Ectodermal cell (in vitro differentiated cells): Measurements from ENCODE around the gene INPP4B.

Experiments used
- H3K27ac ChIP-seq: 2 replicates; pipeline ENCODE4 v1.7.0; 2013; ENCODE audit warnings: mild to moderate bottlenecking, low read depth, low read length; ENCODE audit not compliant: insufficient read depth, poor library complexity, severe bottlenecking
- H3K27me3 ChIP-seq: 2 replicates; pipeline ENCODE4 v1.7.0; 2013; ENCODE audit warnings: mild to moderate bottlenecking, low read length; ENCODE audit not compliant: insufficient read depth, control insufficient read depth, poor library complexity, severe bottlenecking
- H3K36me3 ChIP-seq: one replicate; pipeline ENCODE4 v1.7.0; 2013; ENCODE audit warnings: low read length; ENCODE audit not compliant: control insufficient read depth, insufficient read depth
- H3K4me1 ChIP-seq: one replicate; pipeline ENCODE4 v1.7.0; 2013; ENCODE audit warnings: low read length; ENCODE audit not compliant: control insufficient read depth, insufficient read depth
- H3K4me3 ChIP-seq: 2 replicates; pipeline ENCODE4 v1.7.0; 2013; ENCODE audit warnings: low read depth, low read length, control low read depth; ENCODE audit not compliant: insufficient read depth
- H3K9me3 ChIP-seq: 2 replicates; pipeline ENCODE4 v1.7.0; 2013; ENCODE audit warnings: mild to moderate bottlenecking, low read length, moderate library complexity; ENCODE audit not compliant: control insufficient read depth
- WGBS, 2 experiments: methylation state at CpG; one replicate each; pipeline ENCODE4 v1.1.7; 2013; ENCODE audit warnings: missing lambda C conversion rate in 2 of 2; 5-methylcytosine and 5-hydroxymethylcytosine counted together

Gene INPP4B

GRCh38 chr4:142211444-142211843, 634.7 kb downstream of the INPP4B start:
- Histone ChIP-seq H3K4me1 (no peaks in the 10 kb centered on the region), H3K9me3 (no peaks in the 10 kb centered on the region), H3K4me3 (no peak overlapping the region), H3K27me3 (no peaks in the 10 kb centered on the region), H3K27ac (no peak overlapping the region), H3K36me3 (no peaks in the 10 kb centered on the region)
- 100% methylated on average over 1 of the region's 1 CpG for WGBS, 2 experiments

GRCh38 chr4:142203505-142203904, 642.6 kb downstream of the INPP4B start:
- no peaks in the 10 kb centered on the region for H3K4me1 ChIP-seq
- H3K4me3 ChIP-seq = no peak overlapping the region
- H3K36me3 ChIP-seq = no peaks in the 10 kb centered on the region
- H3K27me3 ChIP-seq = no peaks in the 10 kb centered on the region
- H3K27ac ChIP-seq = no peak overlapping the region
- H3K9me3 ChIP-seq = no peaks in the 10 kb centered on the region

- 72 to 79% methylated on average over 5 to 6 of the region's 6 CpGs for WGBS, 2 experiments
- Histone ChIP-seq H3K27ac (no peak overlapping the region), H3K4me3 (no peak overlapping the region), H3K36me3 (no peaks in the 10 kb centered on the region), H3K27me3 (no peaks in the 10 kb centered on the region), H3K9me3 (no peaks in the 10 kb centered on the region), H3K4me1 (no peaks in the 10 kb centered on the region)
Measured at GRCh38 chr4:142202404-142203332, 643.4 kb downstream of the INPP4B start.

GRCh38 chr4:142201041-142201440, 645.1 kb downstream of the INPP4B start:
- Histone ChIP-seq H3K9me3 (no peaks in the 10 kb centered on the region), H3K36me3 (no peaks in the 10 kb centered on the region), H3K4me1 (no peaks in the 10 kb centered on the region), H3K4me3 (no peak overlapping the region), H3K27me3 (no peaks in the 10 kb centered on the region), H3K27ac (no peak overlapping the region)

- 78% methylated on average over 2 of the region's 2 CpGs for WGBS, 2 experiments
- H3K4me3 ChIP-seq = no peak overlapping the region
- no peaks in the 10 kb centered on the region for H3K36me3 ChIP-seq
- no peaks in the 10 kb centered on the region for H3K27me3 ChIP-seq
- no peak overlapping the region for H3K27ac ChIP-seq
- H3K4me1 ChIP-seq = no peaks in the 10 kb centered on the region
- H3K9me3 ChIP-seq = no peaks in the 10 kb centered on the region
Measured at GRCh38 chr4:142194905-142195304, 651.2 kb downstream of the INPP4B start.

- Histone ChIP-seq H3K27ac (no peak overlapping the region), H3K4me3 (no peak overlapping the region), H3K36me3 (no peaks in the 10 kb centered on the region), H3K27me3 (no peaks in the 10 kb centered on the region), H3K9me3 (no peaks in the 10 kb centered on the region), H3K4me1 (no peaks in the 10 kb centered on the region)
- WGBS, 2 experiments = 80% methylated on average over 1 of the region's 3 CpGs; no CpG with 5 or more reads in 1 of the 2 experiments
Measured at GRCh38 chr4:142191901-142192300, 654.2 kb downstream of the INPP4B start.

GRCh38 chr4:142181021-142181420, 665.1 kb downstream of the INPP4B start:
- 77 to 91% methylated on average over 3 of the region's 3 CpGs for WGBS, 2 experiments
- Histone ChIP-seq H3K36me3 (no peaks in the 10 kb centered on the region), H3K27me3 (no peaks in the 10 kb centered on the region), H3K9me3 (no peaks in the 10 kb centered on the region), H3K27ac (no peak overlapping the region), H3K4me3 (no peak overlapping the region), H3K4me1 (no peaks in the 10 kb centered on the region)

- Histone ChIP-seq H3K9me3 (no peaks in the 10 kb centered on the region), H3K4me3 (no peak overlapping the region), H3K4me1 (no peaks in the 10 kb centered on the region), H3K27ac (no peak overlapping the region), H3K36me3 (no peaks in the 10 kb centered on the region), H3K27me3 (no peaks in the 10 kb centered on the region)
Measured at GRCh38 chr4:142169216-142169615, 676.9 kb downstream of the INPP4B start.

- Histone ChIP-seq H3K4me3 (no peak overlapping the region), H3K27me3 (no peaks in the 10 kb centered on the region), H3K36me3 (no peaks in the 10 kb centered on the region), H3K4me1 (no peaks in the 10 kb centered on the region), H3K9me3 (no peaks in the 10 kb centered on the region), H3K27ac (no peak overlapping the region)
- 94 to 99% methylated on average over 2 of the region's 2 CpGs for WGBS, 2 experiments
Measured at GRCh38 chr4:142168181-142168580, 677.9 kb downstream of the INPP4B start.

GRCh38 chr4:142164767-142165500, 681.2 kb downstream of the INPP4B start:
- H3K27ac ChIP-seq = no peak overlapping the region
- no peak overlapping the region for H3K4me3 ChIP-seq
- H3K36me3 ChIP-seq = no peaks in the 10 kb centered on the region
- no peaks in the 10 kb centered on the region for H3K4me1 ChIP-seq
- WGBS, 2 experiments = 89% methylated on average over 4 of the region's 4 CpGs
- H3K9me3 ChIP-seq = no peaks in the 10 kb centered on the region
- H3K27me3 ChIP-seq = no peaks in the 10 kb centered on the region
